K562 treated with DMSO at 1 percent for 4 hours (cell line): Measurements from ENCODE around the gene SLC4A4. TPM values are rescaled to one million over a fixed set of nuclear protein-coding genes. Genes with fewer than 3 reads are reported as not detected.

ENCODE experiments used
- total RNA-seq: library from RNA; unstranded; fragments of 300-600 nt; gene quantifications from 2 replicates; pipeline ENCODE4 v1.2.3, GENCODE V29; 2022; ENCODE audit not compliant: insufficient read depth

SLC4A4 gene
- total RNA-seq: 0.08 TPM in 1 of 2 replicates, not detected in the other

GRCh38 chr4:71338846-71339593 lies at the start of gene SLC4A4:
Gene SLC4A4 (plus strand): TSS chr4:71339020.

